Thyroid gland (tissue), 4 donors: ENCODE data around the gene FREY1.

ENCODE experiments used
- CTCF ChIP-seq, 6 experiments: fragments of 200-600 bp in 3 of 6; fragments of 450-650 bp in 3 of 6; sonication (generic) in 3 of 6; IDR thresholded peaks; one replicate each; pipeline ENCODE4 v1.5.1; 2016 to 2019; ENCODE audit warnings: antibody characterized with exemption in 6 of 6, mild to moderate bottlenecking in 2 of 6, inconsistent platforms in 1 of 6, moderate library complexity in 1 of 6
- POLR2A ChIP-seq, 2 donors: fragments of 450-650 bp; IDR thresholded peaks; one replicate each; pipeline ENCODE4 v1.6.1; 2017; ENCODE audit warnings: antibody characterized with exemption in 2 of 2, mild to moderate bottlenecking in 2 of 2, moderate library complexity in 1 of 2

- TF ChIP-seq CTCF (IDR thresholded peaks at IDR 0.05), result no peak
- no peak for TF ChIP-seq POLR2A (IDR thresholded peaks at IDR 0.05)
These were observed 38.4 kb upstream of the FREY1 start for GRCh38 chr11:45945397-45945999.
